Hepatocyte (in vitro differentiated cells): ENCODE results near the gene NPRL2. TPM values are rescaled to one million over a fixed set of nuclear protein-coding genes. Genes with fewer than 3 reads are reported as not detected.

Experiments used
- DNase-seq: peaks from one replicate; pipeline ENCODE4 v3.0.0-alpha.2; 2016; ENCODE audit warnings: low spot score
- H2AFZ ChIP-seq: fragments of 200-600 bp; sonication (generic); 2 replicates; pipeline ENCODE4 v1.6.0; 2016; ENCODE audit warnings: antibody characterized with exemption, mild to moderate bottlenecking
- H3K27ac ChIP-seq: fragments of 200-600 bp; sonication (generic); 2 replicates; pipeline ENCODE4 v1.5.1; 2016; ENCODE audit warnings: mild to moderate bottlenecking
- H3K27me3 ChIP-seq: fragments of 200-600 bp; sonication (generic); 2 replicates; pipeline ENCODE4 v1.6.1; 2016
- H3K36me3 ChIP-seq: fragments of 200-600 bp; sonication (generic); replicated peaks from 2 replicates; pipeline ENCODE4 v1.5.1; 2016; ENCODE audit warnings: low read depth; ENCODE audit not compliant: insufficient read depth
- H3K4me1 ChIP-seq: fragments of 200-600 bp; sonication (generic); 2 replicates; pipeline ENCODE4 v1.5.1; 2016; ENCODE audit warnings: mild to moderate bottlenecking, moderate library complexity; ENCODE audit not compliant: insufficient read depth
- H3K4me2 ChIP-seq: fragments of 200-600 bp; sonication (generic); 2 replicates; pipeline ENCODE4 v1.6.0; 2016
- H3K4me3 ChIP-seq: fragments of 200-600 bp; sonication (generic); 2 replicates; pipeline ENCODE4 v1.5.1; 2016; ENCODE audit warnings: mild to moderate bottlenecking
- H3K79me2 ChIP-seq: fragments of 200-600 bp; sonication (generic); 2 replicates; pipeline ENCODE4 v1.6.0; 2017; ENCODE audit warnings: mild to moderate bottlenecking
- H3K9me2 ChIP-seq: fragments of 200-600 bp; sonication (generic); replicated peaks from 2 replicates; pipeline ENCODE4 v1.6.0; 2017; ENCODE audit warnings: mild to moderate bottlenecking; ENCODE audit not compliant: insufficient read depth
- H3K9me3 ChIP-seq: fragments of 200-600 bp; sonication (generic); 2 replicates; pipeline ENCODE4 v1.5.1; 2016; ENCODE audit warnings: low read depth, mild to moderate bottlenecking
- H4K20me1 ChIP-seq: fragments of 200-600 bp; sonication (generic); 2 replicates; pipeline ENCODE4 v1.6.0; 2016; ENCODE audit warnings: mild to moderate bottlenecking; ENCODE audit not compliant: insufficient read depth, poor library complexity, severe bottlenecking
- EZH2 ChIP-seq: fragments of 200-600 bp; sonication (generic); IDR thresholded peaks from 2 replicates; pipeline ENCODE4 v1.6.1; 2016; ENCODE audit warnings: antibody characterized with exemption, mild to moderate bottlenecking, borderline replicate concordance
- EZH2phosphoT487 ChIP-seq: fragments of 200-600 bp; sonication (generic); IDR thresholded peaks from one replicate; pipeline ENCODE4 v1.6.1; 2018; ENCODE audit warnings: antibody characterized with exemption, mild to moderate bottlenecking, low read depth, moderate library complexity; ENCODE audit not compliant: unreplicated experiment, severe bottlenecking
- WGBS: methylation state at CpG from one replicate; pipeline ENCODE4 v1.1.6; 2016; ENCODE audit warnings: low lambda C conversion rate; ENCODE audit errors: missing lambda C conversion rate; 5-methylcytosine and 5-hydroxymethylcytosine counted together
- polyA plus RNA-seq: library from polyadenylated mRNA; unstranded; fragments of >200 nt; fragmentation: Nextera tagmentation; extraction: Ambion mirVana; gene quantifications from 2 replicates; pipeline ENCODE4 v1.2.1, GENCODE V29; 2016
- total RNA-seq: library from RNA; depleted of rRNA; stranded (reverse); fragments of >200 nt; gene quantifications from 2 replicates; pipeline ENCODE4 v1.2.3, GENCODE V29; 2014
- TF ChIP-seq, protein P1 (sequence below): fragments of 200-600 bp; sonication (generic); IDR thresholded peaks from 2 replicates; pipeline ENCODE4 v1.5.1; 2016; ENCODE audit warnings: antibody characterized with exemption, mild to moderate bottlenecking; ENCODE audit not compliant: poor library complexity

Gene NPRL2
- total and polyA plus RNA-seq, 2 experiments from 2014 or later, result 22.3 to 27.0 TPM

GRCh38 chr3:50331364-50331907 lies 19.1 kb downstream of the NPRL2 start:
- 99% methylated on average over 15 of the region's 19 CpGs for WGBS
- peaks cover 5% of the 10 kb centered on the region for H4K20me1 ChIP-seq

DNA sequence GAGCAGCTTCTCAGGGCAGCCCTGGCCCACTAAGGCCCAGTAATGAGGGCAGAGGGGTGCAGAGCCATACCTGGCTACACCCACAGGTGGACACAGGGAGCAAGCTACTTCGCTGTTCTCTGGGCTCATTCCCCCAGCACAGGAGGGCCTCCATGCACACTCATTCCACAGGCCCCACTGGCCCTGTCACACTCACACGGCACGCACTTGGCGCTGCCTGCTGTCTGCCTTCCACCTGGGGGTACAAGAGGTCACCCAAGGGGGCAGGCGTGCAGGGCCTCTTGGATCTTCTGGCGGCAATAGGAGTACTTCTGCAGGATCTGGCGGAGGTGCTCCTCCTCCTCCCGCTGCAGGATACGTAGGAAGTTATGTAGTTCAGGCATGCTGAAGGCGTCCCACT lies 20.2 kb downstream of the NPRL2 start:
- Histone ChIP-seq H3K4me3 (no peak overlapping the region), H3K4me2 (no peak overlapping the region), H3K27ac (no peak overlapping the region), H3K9me3 (no peaks in the 10 kb centered on the region), H3K36me3 (no peaks in the 10 kb centered on the region), H3K4me1 (peaks cover 12% of the 10 kb centered on the region), H3K79me2 (peaks cover 54% of the 10 kb centered on the region), H3K9me2 (no peaks in the 10 kb centered on the region), H2AFZ (no peak overlapping the region), H4K20me1 (peaks cover 5% of the 10 kb centered on the region), H3K27me3 (no peaks in the 10 kb centered on the region)
- 98% methylated on average over 10 of the region's 10 CpGs for WGBS
- DNase-seq, result no peak
- TF ChIP-seq EZH2phosphoT487 (no peak), EZH2 (no peak)
- TF ChIP-seq, protein P1, sequence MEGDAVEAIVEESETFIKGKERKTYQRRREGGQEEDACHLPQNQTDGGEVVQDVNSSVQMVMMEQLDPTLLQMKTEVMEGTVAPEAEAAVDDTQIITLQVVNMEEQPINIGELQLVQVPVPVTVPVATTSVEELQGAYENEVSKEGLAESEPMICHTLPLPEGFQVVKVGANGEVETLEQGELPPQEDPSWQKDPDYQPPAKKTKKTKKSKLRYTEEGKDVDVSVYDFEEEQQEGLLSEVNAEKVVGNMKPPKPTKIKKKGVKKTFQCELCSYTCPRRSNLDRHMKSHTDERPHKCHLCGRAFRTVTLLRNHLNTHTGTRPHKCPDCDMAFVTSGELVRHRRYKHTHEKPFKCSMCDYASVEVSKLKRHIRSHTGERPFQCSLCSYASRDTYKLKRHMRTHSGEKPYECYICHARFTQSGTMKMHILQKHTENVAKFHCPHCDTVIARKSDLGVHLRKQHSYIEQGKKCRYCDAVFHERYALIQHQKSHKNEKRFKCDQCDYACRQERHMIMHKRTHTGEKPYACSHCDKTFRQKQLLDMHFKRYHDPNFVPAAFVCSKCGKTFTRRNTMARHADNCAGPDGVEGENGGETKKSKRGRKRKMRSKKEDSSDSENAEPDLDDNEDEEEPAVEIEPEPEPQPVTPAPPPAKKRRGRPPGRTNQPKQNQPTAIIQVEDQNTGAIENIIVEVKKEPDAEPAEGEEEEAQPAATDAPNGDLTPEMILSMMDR, result no peak

More at GRCh38 chr3:50331364-50331907, 19.1 kb downstream of the NPRL2 start:
- Histone ChIP-seq H3K27me3 (no peaks in the 10 kb centered on the region), H2AFZ (no peak overlapping the region), H3K27ac (no peak overlapping the region), H3K4me1 (peaks cover 22% of the 10 kb centered on the region), H3K4me2 (no peak overlapping the region), H3K9me3 (no peaks in the 10 kb centered on the region), H3K79me2 (peaks cover 60% of the 10 kb centered on the region), H3K36me3 (no peaks in the 10 kb centered on the region), H3K4me3 (no peak overlapping the region), H3K9me2 (no peaks in the 10 kb centered on the region)
- DNase-seq, result no peak
- TF ChIP-seq EZH2phosphoT487, result no peak

DNA sequence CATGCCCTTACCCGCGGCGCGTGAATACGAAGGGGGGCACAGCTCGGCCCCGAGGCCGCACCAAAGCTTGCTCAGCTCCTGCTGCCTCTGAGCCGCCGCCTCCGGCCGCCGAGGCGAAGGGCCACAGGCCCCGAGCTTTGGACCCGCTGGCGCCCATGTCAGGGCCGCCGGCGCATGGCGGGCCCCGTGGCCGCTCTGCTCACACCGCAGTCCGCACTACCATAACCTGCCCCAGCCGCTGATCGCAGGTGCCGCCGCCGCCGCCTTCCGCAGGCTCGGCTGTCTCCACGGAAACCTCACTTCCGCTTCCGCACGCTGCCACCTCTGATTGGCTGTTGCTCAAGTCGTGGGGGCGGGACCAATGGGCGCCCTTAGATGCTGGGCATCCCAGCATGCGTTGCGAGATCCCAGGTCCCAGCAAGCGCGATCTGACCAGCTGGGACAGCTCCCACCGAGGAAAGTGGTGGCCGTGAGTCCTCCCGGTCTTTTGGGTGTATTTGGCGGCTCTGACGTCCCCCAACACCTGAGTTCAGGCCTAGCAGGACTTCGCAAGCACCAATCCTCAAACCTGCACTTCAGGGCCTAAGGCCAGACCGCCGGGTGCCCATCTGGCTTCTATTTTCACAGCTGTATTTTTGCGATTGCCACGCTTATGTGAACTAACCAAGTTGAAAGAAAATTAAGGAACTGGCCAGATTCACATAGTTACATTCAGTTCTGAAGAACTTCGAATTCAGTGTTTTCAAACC lies 22.5 kb downstream of the NPRL2 start, which contains the start of gene TUSC2:
Gene TUSC2 (minus strand): TSS at position 281 of the 749 bp plus-strand sequence. CDS start 124 bp downstream, at position 157.
- H3K27ac ChIP-seq, result peak within 1 kb of the TSS; percentile 72
- H2AFZ ChIP-seq, result peak within 1 kb of the TSS; percentile 39
- H4K20me1 ChIP-seq, result peaks cover 2% of the 10 kb centered on the region
- TF ChIP-seq EZH2phosphoT487 (no peak), EZH2 (no peak)
- TF ChIP-seq, protein P1, result no peak
- peak; percentile 99 for DNase-seq
- WGBS, result 5% methylated on average over 54 of the region's 55 CpGs
- H3K79me2 ChIP-seq, result peaks cover 32% of the 10 kb centered on the region
- H3K4me3 ChIP-seq, result peak within 1 kb of the TSS; percentile 18
- H3K27me3 ChIP-seq, result no peaks in the 10 kb centered on the region
- no peaks in the 10 kb centered on the region for H3K36me3 ChIP-seq
- peak within 1 kb of the TSS; percentile 86 for H3K4me2 ChIP-seq
- H3K4me1 ChIP-seq, result peaks cover 11% of the 10 kb centered on the region
- H3K9me2 ChIP-seq, result no peaks in the 10 kb centered on the region
- H3K9me3 ChIP-seq, result no peaks in the 10 kb centered on the region

GRCh38 chr3:50327129-50327528 lies 23.4 kb downstream of the NPRL2 start:
- 85% methylated on average over 4 of the region's 4 CpGs for WGBS
- no peaks in the 10 kb centered on the region for H3K9me2 ChIP-seq
- H3K27me3 ChIP-seq, result no peaks in the 10 kb centered on the region
- peaks cover 2% of the 10 kb centered on the region for H4K20me1 ChIP-seq
- peak overlapping the region; percentile 86 for H3K4me2 ChIP-seq
- no peak overlapping the region for H3K27ac ChIP-seq
- H3K36me3 ChIP-seq, result no peaks in the 10 kb centered on the region
- TF ChIP-seq EZH2 (no peak), EZH2phosphoT487 (no peak)
- TF ChIP-seq, protein P1, result no peak
- DNase-seq, result no peak
- H3K79me2 ChIP-seq, result peaks cover 24% of the 10 kb centered on the region
- H3K4me1 ChIP-seq, result peaks cover 19% of the 10 kb centered on the region
- H2AFZ ChIP-seq, result no peak overlapping the region
- no peaks in the 10 kb centered on the region for H3K9me3 ChIP-seq
- peak overlapping the region; percentile 18 for H3K4me3 ChIP-seq
